Measurements from ENCODE around the gene MUC12. TPM values are rescaled to one million over a fixed set of nuclear protein-coding genes. Genes with fewer than 3 reads are reported as not detected.

MUC12 gene
- total and polyA plus RNA-seq, 2 of the 13 experiments (the other 11 are each of a cell fraction or from before 2014, with no cell fraction given) = not detected

- TF ChIP-seq ZZZ3 (CRISPR knock-in tag; IDR thresholded peaks at IDR 0.05; ENCODE audit: borderline replicate concordance) = no peak
- TF ChIP-seq FOXM1 (CRISPR knock-in tag; IDR thresholded peaks at IDR 0.05) = no peak
- no peak for TF ChIP-seq ZBTB1 (CRISPR knock-in tag; IDR thresholded peaks at IDR 0.05; ENCODE audit: borderline replicate concordance)
- no peak for TF ChIP-seq CENPX (CRISPR knock-in tag; IDR thresholded peaks at IDR 0.05)
- TF ChIP-seq POGZ (CRISPR knock-in tag; IDR thresholded peaks at IDR 0.05) = no peak
- no peak for TF ChIP-seq ZNF564 (CRISPR knock-in tag; IDR thresholded peaks at IDR 0.05)
- no peak for TF ChIP-seq KAT7 (CRISPR knock-in tag; IDR thresholded peaks at IDR 0.05; ENCODE audit: borderline replicate concordance)
- TF ChIP-seq POLR2AphosphoS5 (IDR thresholded peaks at IDR 0.05; ENCODE audit: low read depth, low read length) = no peak
- 0 out of 2 replicates have a peak, but pooled peaks have one; percentile 19 for TF ChIP-seq ARID5B (CRISPR knock-in tag; IDR thresholded peaks at IDR 0.05)
- no peak for TF ChIP-seq ZNF124 (CRISPR knock-in tag; IDR thresholded peaks at IDR 0.05)
- TF ChIP-seq NR2F6 (IDR thresholded peaks at IDR 0.05) = peak; percentile 46; the same call in 1 of the 2 replicates
- TF ChIP-seq NR2F6 (CRISPR knock-in tag; IDR thresholded peaks at IDR 0.05) = no peak
- TF ChIP-seq AGO2 (optimal IDR thresholded peaks at IDR 0.05; ENCODE audit: low read depth, low read length) = no peak
- TF ChIP-seq ZSCAN9 (CRISPR knock-in tag; IDR thresholded peaks at IDR 0.05; ENCODE audit: borderline replicate concordance) = no peak
- no peak for TF ChIP-seq ZNF280D (CRISPR knock-in tag; IDR thresholded peaks at IDR 0.05)
- no peak for TF ChIP-seq ZNF558 (CRISPR knock-in tag; IDR thresholded peaks at IDR 0.05; ENCODE audit: borderline replicate concordance)
- no peak for TF ChIP-seq BORCS8-MEF2B (CRISPR knock-in tag; IDR thresholded peaks at IDR 0.05)
- TF ChIP-seq CBFB (CRISPR knock-in tag; IDR thresholded peaks at IDR 0.05) = peak; percentile 79; the same call in 1 of the 2 replicates
- TF ChIP-seq ZNF784 (CRISPR knock-in tag; IDR thresholded peaks at IDR 0.05; ENCODE audit: borderline replicate concordance) = no peak
- TF ChIP-seq ZNF607 (CRISPR knock-in tag; IDR thresholded peaks at IDR 0.05; ENCODE audit: borderline replicate concordance) = no peak
- no peak for TF ChIP-seq ZNF235 (CRISPR knock-in tag; IDR thresholded peaks at IDR 0.05; ENCODE audit: borderline replicate concordance)
- no peak for TF ChIP-seq ATF6 (CRISPR knock-in tag; conservative IDR thresholded peaks at IDR 0.05)
These were observed 4.7 kb downstream of the MUC12 start (continued) for GRCh38 chr7:100974021-100974420.

All from HepG2 (cell line).